ENCODE results near the gene GABRD.

The GABRD gene

GRCh38 chr1:2039251-2039650 is 20.1 kb downstream of the GABRD start:
- no peak for DNase-seq (ENCODE audit: low read depth, low spot score)

- no peak for DNase-seq (ENCODE audit: low read depth, low spot score)
Measured at GRCh38 chr1:2041305-2041704, 22.2 kb downstream of the GABRD start.

GRCh38 chr1:2041887-2042286 is 22.7 kb downstream of the GABRD start:
- no peak for DNase-seq (ENCODE audit: low read depth, low spot score)

GRCh38 chr1:2042830-2043773 is 24.0 kb downstream of the GABRD start:
- DNase-seq (ENCODE audit: low read depth, low spot score), result no peak

GRCh38 chr1:2043886-2044285 is 24.7 kb downstream of the GABRD start:
- no peak for DNase-seq (ENCODE audit: low read depth, low spot score)

- DNase-seq (ENCODE audit: low read depth, low spot score), result peak; percentile 45
Measured at GRCh38 chr1:2044510-2045319, 25.6 kb downstream of the GABRD start.

- DNase-seq (ENCODE audit: low read depth, low spot score), result no peak
Measured at GRCh38 chr1:2045468-2046173, 26.5 kb downstream of the GABRD start.

- no peak for DNase-seq (ENCODE audit: low read depth, low spot score)
Measured at GRCh38 chr1:2046174-2046917, 27.2 kb downstream of the GABRD start.

- DNase-seq (ENCODE audit: low read depth, low spot score), result no peak
Measured at GRCh38 chr1:2046953-2047748, 28.0 kb downstream of the GABRD start.

- DNase-seq (ENCODE audit: low read depth, low spot score), result no peak
Measured at GRCh38 chr1:2047749-2048729, 28.9 kb downstream of the GABRD start.

GRCh38 chr1:2049225-2049717 is 30.1 kb downstream of the GABRD start:
- no peak for DNase-seq (ENCODE audit: low read depth, low spot score)

- peak; percentile 90 for DNase-seq (ENCODE audit: low read depth, low spot score)
Measured at GRCh38 chr1:2049718-2050431, 30.7 kb downstream of the GABRD start, which contains the start of gene PRKCZ. TSS of gene PRKCZ (plus strand) at chr1:2050411. CDS start at chr1:2050631, 220 bp downstream.

- DNase-seq (ENCODE audit: low read depth, low spot score), result no peak
Measured at GRCh38 chr1:2050461-2050792, 31.3 kb downstream of the GABRD start.

GRCh38 chr1:2050793-2051682 is 31.9 kb downstream of the GABRD start:
- DNase-seq (ENCODE audit: low read depth, low spot score), result no peak

GRCh38 chr1:2052054-2052679 is 33.0 kb downstream of the GABRD start:
- DNase-seq (ENCODE audit: low read depth, low spot score), result no peak

- no peak for DNase-seq (ENCODE audit: low read depth, low spot score)
Measured at GRCh38 chr1:2052756-2053155, 33.6 kb downstream of the GABRD start.

GRCh38 chr1:2053217-2053616 is 34.1 kb downstream of the GABRD start:
- no peak for DNase-seq (ENCODE audit: low read depth, low spot score)

Data from activated CD4-positive, CD25-positive, alpha-beta regulatory T cell treated with anti-CD3 and anti-CD28 coated beads, Interleukin-2, amount 50 U/mL, for 16 hours (primary cell).